ENCODE measurements around the gene THEM5. TPM values are rescaled to one million over a fixed set of nuclear protein-coding genes. Genes with fewer than 3 reads are reported as not detected.

The THEM5 gene
- total RNA-seq, 1 donor from 2014 or later = not detected

DNA sequence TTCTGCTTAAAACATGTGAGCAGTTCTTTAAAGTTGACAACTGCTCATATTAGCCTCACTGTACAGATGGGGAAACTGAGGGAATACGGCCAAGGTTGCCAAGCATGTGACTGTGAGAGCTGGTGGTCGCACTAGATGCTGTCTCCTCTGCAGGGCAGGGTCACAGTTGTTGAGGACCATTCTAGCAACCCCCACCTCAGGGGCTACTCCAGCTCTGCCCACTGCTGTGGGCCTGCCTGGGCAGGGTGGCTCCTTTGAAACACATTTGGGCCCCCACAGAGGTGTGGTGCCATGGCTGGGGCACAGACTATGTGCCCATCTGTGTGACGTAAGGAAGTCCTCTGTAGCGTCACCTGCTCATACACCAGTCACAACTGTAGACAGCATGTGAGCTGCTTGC, 779 bp downstream of the THEM5 start:
- Mint-ChIP-seq H3K36me3 (no peaks in the 10 kb centered on the region), H3K4me3 (no peak overlapping the region), H3K27me3 (ENCODE audit: low read depth) (peaks cover 6% of the 10 kb centered on the region), H3K27ac (no peak overlapping the region), H3K9me3 (no peaks in the 10 kb centered on the region), H3K4me1 (peaks cover 15% of the 10 kb centered on the region)
- TF ChIP-seq CTCF (IDR thresholded peaks at IDR 0.05; ENCODE audit: unreplicated experiment) = no peak
- DNase-seq (ENCODE audit: low spot score in 2 of 2, unreplicated experiment in 2 of 2) = no peak

- Mint-ChIP-seq H3K36me3 (no peaks in the 10 kb centered on the region), H3K9me3 (no peaks in the 10 kb centered on the region), H3K4me3 (no peak overlapping the region), H3K27ac (no peak overlapping the region), H3K4me1 (peaks cover 15% of the 10 kb centered on the region), H3K27me3 (ENCODE audit: low read depth) (peaks cover 6% of the 10 kb centered on the region)
- TF ChIP-seq CTCF (IDR thresholded peaks at IDR 0.05; ENCODE audit: unreplicated experiment) = no peak
- no peak for DNase-seq (ENCODE audit: low spot score in 2 of 2, unreplicated experiment in 2 of 2)
These were observed 1.6 kb downstream of the THEM5 start for GRCh38 chr1:151851886-151852285.

GRCh38 chr1:151849871-151850270, 3.6 kb downstream of the THEM5 start:
- Mint-ChIP-seq H3K4me3 (no peak overlapping the region), H3K36me3 (no peaks in the 10 kb centered on the region), H3K4me1 (peaks cover 9% of the 10 kb centered on the region), H3K27me3 (ENCODE audit: low read depth) (peaks cover 6% of the 10 kb centered on the region), H3K9me3 (no peaks in the 10 kb centered on the region), H3K27ac (no peak overlapping the region)
- no peak for TF ChIP-seq CTCF (IDR thresholded peaks at IDR 0.05; ENCODE audit: unreplicated experiment)
- DNase-seq (ENCODE audit: low spot score in 2 of 2, unreplicated experiment in 2 of 2) = no peak

GRCh38 chr1:151849126-151849525, 4.4 kb downstream of the THEM5 start:
- no peak for TF ChIP-seq CTCF (IDR thresholded peaks at IDR 0.05; ENCODE audit: unreplicated experiment)
- Mint-ChIP-seq H3K4me1 (peaks cover 9% of the 10 kb centered on the region), H3K27me3 (ENCODE audit: low read depth) (peaks cover 9% of the 10 kb centered on the region), H3K36me3 (no peaks in the 10 kb centered on the region), H3K4me3 (no peak overlapping the region), H3K9me3 (no peaks in the 10 kb centered on the region), H3K27ac (no peak overlapping the region)
- DNase-seq (ENCODE audit: low spot score in 2 of 2, unreplicated experiment in 2 of 2) = no peak

DNA sequence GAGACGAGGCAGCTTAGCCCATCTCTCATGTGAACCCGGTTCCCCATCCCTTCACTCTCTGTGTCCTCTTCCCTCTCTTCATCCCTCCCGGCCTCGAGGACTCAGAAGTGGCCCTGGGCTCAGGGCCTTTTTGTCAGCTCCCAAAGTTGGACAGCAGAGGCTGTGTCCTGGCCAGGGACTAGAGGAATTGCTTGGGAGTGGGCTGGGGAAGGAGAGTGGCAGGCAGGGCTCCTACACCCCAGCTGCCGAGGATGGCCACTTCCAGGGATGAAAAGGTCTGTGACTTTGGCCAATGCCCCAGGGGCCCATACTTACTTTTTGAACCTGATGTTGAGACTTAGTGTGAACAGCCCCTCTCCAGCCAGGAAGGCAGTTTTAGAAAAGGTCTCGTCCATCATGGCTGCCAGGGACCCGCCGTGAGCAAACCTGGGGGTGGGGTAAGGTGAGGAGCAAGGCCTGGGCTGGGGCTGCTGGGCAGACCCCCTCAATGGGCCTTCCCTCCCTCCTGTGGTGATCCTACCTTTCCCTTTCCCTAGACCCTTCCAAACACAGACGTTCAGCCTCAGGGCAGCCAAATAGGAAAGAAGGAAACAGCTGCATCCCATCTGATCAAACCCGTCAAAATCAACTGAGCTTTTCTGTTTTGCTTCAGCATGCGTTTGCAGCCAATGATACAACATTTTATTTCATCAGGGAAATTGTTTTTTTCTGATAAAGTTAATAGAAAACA, 5.5 kb downstream of the THEM5 start:
- no peak for TF ChIP-seq CTCF (IDR thresholded peaks at IDR 0.05; ENCODE audit: unreplicated experiment)
- H3K4me1 Mint-ChIP-seq = peaks cover 7% of the 10 kb centered on the region
- no peak overlapping the region for H3K4me3 Mint-ChIP-seq
- no peak for DNase-seq (ENCODE audit: low spot score in 2 of 2, unreplicated experiment in 2 of 2)
- H3K9me3 Mint-ChIP-seq = no peaks in the 10 kb centered on the region
- no peak overlapping the region for H3K27ac Mint-ChIP-seq
- H3K36me3 Mint-ChIP-seq = no peaks in the 10 kb centered on the region
- peaks cover 9% of the 10 kb centered on the region for H3K27me3 Mint-ChIP-seq (ENCODE audit: low read depth)
